Mesenchymal stem cell (in vitro differentiated cells and primary cell): Measurements from ENCODE around the gene IKBKG.

Source experiments
- DNase-seq: peaks from one replicate; pipeline ENCODE4 v3.0.0-alpha.2; 2013
- H2AFZ ChIP-seq: one replicate; pipeline ENCODE4 v1.6.1; 2013; ENCODE audit warnings: low read depth, mild to moderate bottlenecking, control low read depth, inconsistent platforms, low read length, moderate library complexity
- H2AK5ac ChIP-seq: 2 replicates; pipeline ENCODE4 v1.6.1; 2013; ENCODE audit warnings: low read length, moderate library complexity, mild to moderate bottlenecking, inconsistent platforms; ENCODE audit not compliant: severe bottlenecking
- H2BK120ac ChIP-seq: one replicate; pipeline ENCODE4 v1.6.1; 2013; ENCODE audit warnings: low read depth, mild to moderate bottlenecking, inconsistent platforms, low read length, moderate library complexity
- H2BK12ac ChIP-seq, 2 experiments: one replicate each; pipeline ENCODE4 v1.6.1; 2013; ENCODE audit warnings: inconsistent platforms in 2 of 2, low read length in 2 of 2, mild to moderate bottlenecking in 2 of 2, moderate library complexity in 2 of 2, control low read depth in 1 of 2
- H2BK15ac ChIP-seq: one replicate; pipeline ENCODE4 v1.6.1; 2013; ENCODE audit warnings: mild to moderate bottlenecking, low read depth, inconsistent platforms; ENCODE audit not compliant: poor library complexity, severe bottlenecking
- H2BK5ac ChIP-seq: 2 replicates; pipeline ENCODE4 v1.6.1; 2013; ENCODE audit warnings: low read depth, mild to moderate bottlenecking, low read length, control low read depth, inconsistent platforms; ENCODE audit not compliant: poor library complexity, severe bottlenecking
- H3K14ac ChIP-seq, 2 experiments: one replicate each; pipeline ENCODE4 v1.6.1; 2013; ENCODE audit warnings: inconsistent platforms in 2 of 2, low read length in 2 of 2, control low read depth in 1 of 2, mild to moderate bottlenecking in 1 of 2, moderate library complexity in 1 of 2
- H3K18ac ChIP-seq, 2 experiments: one replicate each; pipeline ENCODE4 v1.6.1; 2013; ENCODE audit warnings: inconsistent platforms in 2 of 2, low read length in 2 of 2, control low read depth in 1 of 2, low read depth in 1 of 2, mild to moderate bottlenecking in 1 of 2
- H3K23ac ChIP-seq, 2 experiments: one replicate each; pipeline ENCODE4 v1.6.1; 2013; ENCODE audit warnings: inconsistent platforms in 2 of 2, low read length in 2 of 2, mild to moderate bottlenecking in 2 of 2, moderate library complexity in 2 of 2, control low read depth in 1 of 2
- H3K27ac ChIP-seq: 2 replicates; pipeline ENCODE4 v1.5.1; 2013; ENCODE audit warnings: mild to moderate bottlenecking, moderate library complexity, low read length, control low read depth, inconsistent platforms; ENCODE audit not compliant: poor library complexity, severe bottlenecking
- H3K27me3 ChIP-seq, 2 experiments: 2 replicates each; pipeline versions ENCODE4 v1.6.1 to v1.7.0; 2013; ENCODE audit warnings: low read length in 2 of 2, mild to moderate bottlenecking in 2 of 2, moderate library complexity in 2 of 2, control low read depth in 1 of 2, inconsistent platforms in 1 of 2; ENCODE audit not compliant: control insufficient read depth in 1 of 2, insufficient read depth in 1 of 2
- H3K36me3 ChIP-seq, 2 experiments: 2 replicates each; pipeline versions ENCODE4 v1.6.1 to v1.7.0; 2013; ENCODE audit warnings: low read length in 2 of 2, control low read depth in 1 of 2, inconsistent platforms in 1 of 2, low read depth in 1 of 2, mild to moderate bottlenecking in 1 of 2; ENCODE audit not compliant: insufficient read depth in 2 of 2, control insufficient read depth in 1 of 2
- H3K4ac ChIP-seq, 2 experiments: one replicate each; pipeline ENCODE4 v1.6.1; 2013; ENCODE audit warnings: inconsistent platforms in 2 of 2, low read length in 2 of 2, mild to moderate bottlenecking in 2 of 2, moderate library complexity in 2 of 2, control low read depth in 1 of 2, low read depth in 1 of 2
- H3K4me1 ChIP-seq: 2 replicates; pipeline ENCODE4 v1.6.1; 2013; ENCODE audit warnings: low read depth, low read length, control low read depth; ENCODE audit not compliant: control insufficient read depth, insufficient read depth
- H3K4me2 ChIP-seq: 2 replicates; pipeline ENCODE4 v1.6.1; 2013; ENCODE audit warnings: low read length, mild to moderate bottlenecking, inconsistent platforms; ENCODE audit not compliant: poor library complexity, severe bottlenecking
- H3K4me3 ChIP-seq, 2 experiments: 2 replicates each; pipeline versions ENCODE4 v1.5.1 to v1.7.0; 2013; ENCODE audit warnings: low read length in 2 of 2, mild to moderate bottlenecking in 2 of 2, control low read depth in 1 of 2, low read depth in 1 of 2; ENCODE audit not compliant: insufficient read depth in 1 of 2
- H3K79me1 ChIP-seq: replicated peaks from 2 replicates; pipeline ENCODE4 v1.6.1; 2013; ENCODE audit warnings: mild to moderate bottlenecking, control low read depth, low read length, inconsistent platforms; ENCODE audit not compliant: poor library complexity, severe bottlenecking
- H3K9ac ChIP-seq: 2 replicates; pipeline ENCODE4 v1.7.0; 2013; ENCODE audit warnings: mild to moderate bottlenecking, low read length, moderate library complexity
- H3K9me3 ChIP-seq: 2 replicates; pipeline ENCODE4 v1.7.0; 2013; ENCODE audit warnings: mild to moderate bottlenecking, low read length; ENCODE audit not compliant: control insufficient read depth
- H4K8ac ChIP-seq: one replicate; pipeline ENCODE4 v1.6.1; 2013; ENCODE audit warnings: inconsistent platforms, mild to moderate bottlenecking, low read length, moderate library complexity
- H4K91ac ChIP-seq: one replicate; pipeline ENCODE4 v1.6.1; 2013; ENCODE audit warnings: mild to moderate bottlenecking, low read length, inconsistent platforms
- WGBS: methylation state at CpG from one replicate; pipeline ENCODE4 v1.1.7; 2013; ENCODE audit warnings: mixed read lengths; 5-methylcytosine and 5-hydroxymethylcytosine counted together

Gene IKBKG

GRCh38 chrX:154542723-154543424 is 4.5 kb upstream of the IKBKG start:
- Histone ChIP-seq H4K8ac (peak overlapping the region; percentile 84), H2AFZ (no peak overlapping the region), H3K27me3 (peaks cover 0 to 15% of the 10 kb centered on the region in 2 experiments), H3K4me1 (peaks cover 28% of the 10 kb centered on the region), H3K36me3 (peaks cover 14 to 36% of the 10 kb centered on the region in 2 experiments), H3K27ac (peak overlapping the region; percentile 94), H4K91ac (peak overlapping the region; percentile 99), H2AK5ac (peak overlapping the region; percentile 100), H3K18ac (peak overlapping the region; percentile 75 to 94), H2BK12ac (peak overlapping the region in 1 of 2 experiments; percentile 86), H3K9ac (peak overlapping the region; percentile 88), H2BK120ac (peak overlapping the region; percentile 85), H3K23ac (no peak overlapping the region), H3K4me2 (no peak overlapping the region), H2BK5ac (peak overlapping the region; percentile 89), H2BK15ac (peak overlapping the region; percentile 93), H3K9me3 (no peaks in the 10 kb centered on the region), H3K79me1 (no peaks in the 10 kb centered on the region), H3K4ac (peak overlapping the region; percentile 54 to 91), H3K14ac (peak overlapping the region in 1 of 2 experiments; percentile 75), H3K4me3 (peak overlapping the region in 1 of 2 experiments; percentile 61)
- no peak for DNase-seq
- WGBS, result 93% methylated on average over 19 of the region's 20 CpGs

DNA sequence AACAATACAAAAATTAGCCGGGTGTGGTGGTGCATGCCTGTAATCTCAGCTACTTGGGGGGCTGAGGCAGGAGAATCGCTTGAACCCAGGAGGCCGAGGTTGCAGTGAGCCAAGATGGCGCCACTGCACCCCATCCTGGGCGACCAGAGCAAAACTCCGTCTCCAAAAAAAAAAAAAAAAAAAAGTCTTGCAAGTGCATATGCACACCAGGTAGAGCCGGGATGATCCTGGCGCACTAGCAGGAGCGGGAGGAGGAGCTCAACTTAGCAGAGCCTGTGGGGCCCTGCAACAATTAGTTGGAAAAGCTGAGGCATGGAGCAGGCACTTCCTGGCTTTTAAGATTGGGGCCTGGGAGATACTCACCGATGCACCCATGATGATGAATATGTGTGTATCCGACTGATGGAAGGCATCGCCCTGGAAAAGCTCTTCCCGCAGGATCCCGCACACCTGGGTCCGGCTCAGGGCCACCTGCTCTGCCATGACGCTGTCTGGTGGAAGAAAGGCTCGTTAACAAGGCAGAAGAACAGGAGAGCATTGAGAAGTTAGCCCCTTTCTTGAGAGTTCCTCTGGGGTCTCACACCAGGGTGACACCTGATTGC is 1.6 kb upstream of the IKBKG start:
- Histone ChIP-seq H3K9me3 (no peaks in the 10 kb centered on the region), H3K36me3 (peaks cover 9 to 25% of the 10 kb centered on the region in 2 experiments), H3K27ac (no peak overlapping the region), H4K91ac (no peak overlapping the region), H3K4me1 (peaks cover 30% of the 10 kb centered on the region), H3K23ac (no peak overlapping the region), H2BK12ac (no peak overlapping the region), H3K9ac (peak overlapping the region; percentile 79), H3K4me2 (peak overlapping the region; percentile 64), H3K79me1 (no peaks in the 10 kb centered on the region), H2AFZ (no peak overlapping the region), H2BK120ac (no peak overlapping the region), H2BK5ac (no peak overlapping the region), H4K8ac (no peak overlapping the region), H2BK15ac (no peak overlapping the region), H3K4me3 (peak overlapping the region in 1 of 2 experiments; percentile 79), H2AK5ac (no peak overlapping the region), H3K27me3 (peaks cover 0 to 11% of the 10 kb centered on the region in 2 experiments), H3K4ac (no peak overlapping the region), H3K18ac (no peak overlapping the region), H3K14ac (no peak overlapping the region)
- DNase-seq, result no peak
- 93% methylated on average over 15 of the region's 17 CpGs for WGBS

DNA sequence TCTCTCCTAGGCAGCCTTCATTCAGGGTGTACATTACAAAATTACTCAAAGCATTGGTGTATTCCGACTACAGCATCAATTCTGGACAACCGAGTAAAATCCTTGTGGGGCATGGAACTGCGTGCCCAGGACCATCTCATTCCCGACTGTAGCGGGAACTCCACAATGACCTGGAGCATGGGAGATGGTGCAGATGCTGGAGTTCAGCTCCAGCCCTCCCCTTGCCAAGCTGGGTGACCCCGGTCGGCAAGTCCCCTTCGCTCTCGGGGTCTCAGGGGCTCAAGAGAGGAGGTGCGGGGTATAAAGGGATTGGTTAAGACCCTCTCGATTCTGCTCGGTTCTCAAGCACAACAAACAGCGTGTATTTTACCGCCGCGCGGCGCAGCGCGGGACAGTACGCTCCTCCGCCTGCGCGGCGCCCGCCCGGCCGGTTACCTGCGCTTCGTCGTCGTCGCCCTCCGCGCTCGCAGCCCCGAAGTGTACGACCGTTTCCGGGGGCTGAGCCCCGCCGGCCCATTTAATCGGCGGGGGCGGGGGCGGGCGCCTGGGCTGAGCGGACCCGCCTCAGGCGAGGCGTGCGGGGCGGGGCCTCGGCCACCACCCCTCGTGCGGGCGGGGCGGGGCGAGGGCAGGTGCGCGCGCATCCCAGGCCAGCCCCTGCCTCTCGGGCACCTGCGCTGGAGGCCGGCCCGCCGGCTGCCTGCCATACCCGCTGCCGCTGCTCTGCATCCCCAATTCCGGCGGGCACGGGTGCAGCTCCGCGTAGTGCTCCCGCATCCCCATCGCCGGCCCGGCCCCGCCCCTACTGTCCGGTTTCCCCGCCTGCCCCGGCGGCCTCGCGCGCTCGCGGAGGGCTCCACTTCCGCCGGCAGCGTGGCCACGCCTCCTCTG is 821 bp upstream of the IKBKG start, which contains the start of gene G6PD:
G6PD (minus strand) TSS at position 493 of the 891 bp plus-strand sequence. CDS start 691 bp downstream, outside the sequence.
- peaks cover 9 to 25% of the 10 kb centered on the region in 2 experiments for H3K36me3 ChIP-seq
- H4K91ac ChIP-seq, result peak within 1 kb of the TSS; percentile 80
- H2BK15ac ChIP-seq, result peak within 1 kb of the TSS; percentile 67
- peak within 1 kb of the TSS; percentile 19 for H2BK120ac ChIP-seq
- H3K18ac ChIP-seq, result peak within 1 kb of the TSS; percentile 80 to 83
- no peak within 1 kb of the TSS for H2BK5ac ChIP-seq
- peak within 1 kb of the TSS; percentile 79 to 81 for H3K4ac ChIP-seq
- peak within 1 kb of the TSS; percentile 94 for H3K27ac ChIP-seq
- no peak within 1 kb of the TSS for H2AFZ ChIP-seq
- peak within 1 kb of the TSS; percentile 80 to 92 for H3K4me3 ChIP-seq
- WGBS, result under 1% methylated on average over 44 of the region's 92 CpGs
- H3K79me1 ChIP-seq, result no peaks in the 10 kb centered on the region
- peak; percentile 55 for DNase-seq
- H3K4me2 ChIP-seq, result peak within 1 kb of the TSS; percentile 70
- no peak within 1 kb of the TSS for H2AK5ac ChIP-seq
- peak within 1 kb of the TSS; percentile 92 for H3K9ac ChIP-seq
- H4K8ac ChIP-seq, result peak within 1 kb of the TSS; percentile 77
- peaks cover 24% of the 10 kb centered on the region for H3K4me1 ChIP-seq
- H3K23ac ChIP-seq, result peak within 1 kb of the TSS in 1 of 2 experiments; percentile 52
- peak within 1 kb of the TSS in 1 of 2 experiments; percentile 78 for H2BK12ac ChIP-seq
- H3K14ac ChIP-seq, result peak within 1 kb of the TSS in 1 of 2 experiments; percentile 79
- no peaks in the 10 kb centered on the region for H3K9me3 ChIP-seq
- peaks cover 0 to 10% of the 10 kb centered on the region in 2 experiments for H3K27me3 ChIP-seq
